SH-SY5Y (cell line): ENCODE results near the gene MTA1.

Experiments used
- GATA2 ChIP-seq: IDR thresholded peaks from 2 replicates; pipeline ENCODE4 v1.6.1; 2011; ENCODE audit warnings: mild to moderate bottlenecking, low read depth, low read length
- GATA3 ChIP-seq: IDR thresholded peaks from 2 replicates; pipeline ENCODE4 v1.6.1; 2011; ENCODE audit warnings: low read depth, mild to moderate bottlenecking, low read length, moderate library complexity

DNA sequence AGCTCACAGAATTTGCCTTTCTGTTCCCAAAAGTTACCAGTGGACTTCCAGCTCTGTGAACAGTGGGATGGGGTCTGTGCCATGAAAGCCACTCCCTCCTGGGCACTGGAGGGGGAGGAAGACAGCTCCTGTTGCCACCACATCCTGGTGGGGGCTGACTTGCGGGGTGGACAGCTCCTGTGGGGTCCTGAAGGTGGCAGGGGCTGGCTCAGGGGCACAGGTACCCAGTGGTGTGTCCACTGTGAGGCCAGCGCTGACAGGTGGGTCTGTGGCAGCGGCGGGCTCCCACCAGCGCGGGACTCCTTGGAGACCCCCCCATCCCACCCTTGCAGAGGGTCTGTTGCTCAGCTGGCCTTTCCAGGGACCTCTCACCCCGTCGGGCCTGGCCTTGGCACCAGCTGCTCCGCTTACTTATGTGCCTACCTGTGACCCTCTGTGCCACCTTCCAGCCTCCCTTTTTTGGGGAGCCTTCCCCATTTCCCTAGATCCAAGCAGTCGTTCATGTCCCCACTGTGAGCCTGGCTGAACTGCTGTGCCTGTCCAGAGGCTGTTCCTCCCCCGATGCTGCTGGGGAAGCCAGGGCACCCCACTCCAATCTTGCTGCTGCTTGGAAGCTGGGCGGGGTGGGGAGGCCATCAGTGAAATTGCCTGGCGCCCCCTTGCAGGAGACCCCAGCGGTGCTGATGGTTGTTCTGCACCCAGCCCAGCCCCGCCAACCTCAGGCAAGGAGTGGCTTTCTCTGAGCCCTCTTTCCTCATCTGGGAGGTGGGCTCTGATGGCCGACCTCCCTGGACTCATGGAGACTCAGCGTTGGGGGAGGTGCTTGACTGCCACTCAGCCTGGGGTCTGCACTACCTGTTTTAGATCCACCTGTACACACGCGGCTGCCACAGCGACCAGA is 73.6 kb downstream of the MTA1 start:
- TF ChIP-seq GATA2 (no peak), GATA3 (no peak)
